Heart right ventricle (tissue), 16 donors: ENCODE data around the gene BLVRA. TPM values are rescaled to one million over a fixed set of nuclear protein-coding genes. Genes with fewer than 3 reads are reported as not detected.
"Not testable (repeated sequence)": the region's sequence is repeated elsewhere in the genome, so short reads cannot be mapped to it uniquely, and the experiment has no call there.

ENCODE experiments used
- ATAC-seq, 8 donors: fragments of 200-7000 bp; cut with Tn5 transposase; one replicate each; pipeline ENCODE4 v1.9.1; 2020; ENCODE audit warnings: mild to moderate bottlenecking in 8 of 8, moderate library complexity in 8 of 8, moderate number of reproducible peaks in 1 of 8
- DNase-seq, 2 donors: peaks; one replicate each; pipeline ENCODE4 v3.0.0-alpha.2; 2020
- H3K27ac ChIP-seq, 10 donors: fragments of 200-600 bp; sonication (generic) in 2 of 10; one replicate each; pipeline versions ENCODE4 v1.5.0 to v1.8.0; 2020 to 2022; ENCODE audit warnings: mild to moderate bottlenecking in 3 of 10
- H3K27me3 ChIP-seq, 7 donors: fragments of 200-600 bp; one replicate each; pipeline ENCODE4 v1.8.0; 2021 to 2022; ENCODE audit warnings: mild to moderate bottlenecking in 2 of 7
- H3K36me3 ChIP-seq, 9 donors: fragments of 200-600 bp; sonication (generic) in 1 of 9; one replicate each; pipeline versions ENCODE4 v1.5.0 to v1.8.0; 2020 to 2022; ENCODE audit warnings: mild to moderate bottlenecking in 2 of 9
- H3K4me1 ChIP-seq, 9 donors: fragments of 200-600 bp; sonication (generic) in 1 of 9; one replicate each; pipeline versions ENCODE4 v1.5.0 to v1.8.0; 2020 to 2022; ENCODE audit warnings: mild to moderate bottlenecking in 4 of 9
- H3K4me3 ChIP-seq, 10 donors: fragments of 200-600 bp; sonication (generic) in 2 of 10; one replicate each; pipeline versions ENCODE4 v1.5.0 to v1.8.0; 2020 to 2022; ENCODE audit warnings: mild to moderate bottlenecking in 7 of 10, moderate library complexity in 2 of 10
- H3K9me3 ChIP-seq, 11 donors: fragments of 200-600 bp in 10 of 11; sonication (generic) in 2 of 11; one replicate each; pipeline versions ENCODE4 v1.5.0 to v1.8.0; 2013 to 2022; ENCODE audit warnings: mild to moderate bottlenecking in 2 of 11, control low read depth in 1 of 11, moderate library complexity in 1 of 11
- CTCF ChIP-seq, 9 donors: fragments of 200-600 bp; sonication (generic) in 2 of 9; IDR thresholded peaks; one replicate each; pipeline versions ENCODE4 v1.5.0 to v1.8.0; 2021 to 2022; ENCODE audit warnings: antibody characterized with exemption in 9 of 9, mild to moderate bottlenecking in 5 of 9, moderate library complexity in 1 of 9
- WGBS, 2 donors: extraction: QIAGEN DNeasy Blood & Tissue Kit; methylation state at CpG; one replicate each; pipeline ENCODE4 v1.1.7; 2013; ENCODE audit warnings: inconsistent platforms in 1 of 2; 5-methylcytosine and 5-hydroxymethylcytosine counted together
- intact Hi-C, 10 donors: fragments of 100-400 bp; cut with DNase I; formaldehyde crosslinking; loops; one replicate each; pipeline versions ENCODE4 v1.11.1 to v1.14.2; 2022
- polyA plus RNA-seq, 2 donors: library from polyadenylated mRNA; stranded (reverse); fragments of 200-250 nt; gene quantifications; one replicate each; pipeline ENCODE4 v1.2.3, GENCODE V29; 2013
- total RNA-seq, 10 donors: library from RNA; stranded (reverse); fragmentation: NEBNext Ultra II Directional in 3 of 10; extraction: Animal tissue kit (Norgen Biotek cat#: 25700) in 3 of 10; gene quantifications; one replicate each; pipeline versions ENCODE4 v1.2.1 to v1.2.4, GENCODE V29; 2021 to 2023
- donor health status: Arrhythmogenic right ventricular cardiomyopathy.
- donor health status: ischemic (EF 13 %, LVEDD 7.1; RV severe dilation, severe dysfunction).
- donor health status: healthy with polysubstance abuse.
- donor health status: DM: no; HTN: yes; CAD: no.
- donor health status: DM: no; HTN: no; CAD: no.
- donor health status: ischemic (EF 25% LVEDD 6.9; RV normal size, moderate dysfunction).
- donor health status: ischemic (EF 25% LVEDD 5.7; RV mildly dilated, moderate dysfunction).
- donor health status: healthy.
- donor health status: DM: yes; HTN: yes; CAD: no.
- donor health status: Ischemic cardiomyopathy.
- donor health status: ischemic (EF 35%, LVEDD 5.7; RV mildly dilated, moderate dysfunction).
- donor health status: nonischemic (EF 11% LVEDD 7.7; RV severe dilation, severe dysfunction).
- donor health status: DM: yes; HTN: yes; CAD: no.
- donor health status: PGD.
- donor health status: ischemic (EF 29% LVEDD 5.4; RV normal size, mild dysfunction).
- donor health status: nonischemic (EF 23%, LVEDD 6.1; RV moderate dilation, normal function).

Gene BLVRA
- total and polyA plus RNA-seq, 12 donors: 39.4 to 68.9 (median 46.1) TPM

DNA sequence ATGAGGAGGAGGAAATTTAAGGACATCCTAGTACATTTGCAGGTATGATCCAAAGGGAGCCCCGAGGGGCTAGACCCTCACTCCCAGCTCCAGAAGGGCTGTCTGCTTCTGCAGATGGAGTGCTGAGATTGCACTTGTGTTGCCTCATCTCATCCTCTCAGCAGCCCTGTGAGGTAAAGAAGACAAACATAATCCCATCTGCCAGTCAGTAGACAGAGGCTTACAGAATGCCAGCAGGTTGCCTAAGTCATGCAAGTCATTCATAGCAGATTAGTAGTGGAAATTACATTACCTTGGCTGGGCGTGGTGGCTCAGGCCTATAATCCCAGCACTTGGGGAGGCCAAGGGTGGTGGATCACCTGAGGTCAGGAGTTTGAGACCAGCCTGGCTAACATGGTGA lies 45.4 kb downstream of the BLVRA start:
- DNase-seq: no peak
- WGBS, 2 donors: 85 to 86% methylated on average over 2 of the region's 2 CpGs
- no peak for TF ChIP-seq CTCF (IDR thresholded peaks at IDR 0.05)

DNA sequence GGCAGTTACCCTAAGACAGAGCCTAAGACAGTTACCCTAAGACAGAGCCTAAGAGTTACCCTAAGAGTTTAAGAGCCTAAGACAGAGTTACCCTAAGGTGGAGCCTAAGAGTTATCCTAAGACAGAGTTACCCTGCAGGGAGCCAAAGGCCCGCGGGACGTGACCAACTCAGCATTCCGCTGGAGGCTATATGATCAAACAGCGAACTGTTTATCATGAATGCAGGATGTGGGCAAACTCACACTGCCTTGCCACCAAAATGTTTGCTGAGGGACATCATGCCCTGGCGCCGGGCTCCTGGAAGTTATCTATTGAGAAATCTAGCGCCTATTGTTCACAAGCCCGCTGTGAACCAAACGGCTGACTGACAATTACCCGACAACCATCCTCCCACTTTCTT lies 49.9 kb downstream of the BLVRA start:
- no peak for TF ChIP-seq CTCF (IDR thresholded peaks at IDR 0.05)
- no peak overlapping the region for H3K4me3 ChIP-seq
- H3K27me3 ChIP-seq: peaks cover 0 to 3% (median 0%) of the 10 kb centered on the region in 7 donors
- peaks cover 0 to 58% (median 16%) of the 10 kb centered on the region in 9 donors for H3K36me3 ChIP-seq
- no peaks in the 10 kb centered on the region for H3K4me1 ChIP-seq
- H3K9me3 ChIP-seq: no peaks in the 10 kb centered on the region
- 80 to 84% methylated on average over 11 of the region's 11 CpGs for WGBS, 2 donors
- H3K27ac ChIP-seq: no peak overlapping the region
- intact Hi-C loops: no loop called here
- no peak for DNase-seq
- ATAC-seq: no peak

More for the DNA sequence above, 45.4 kb downstream of the BLVRA start:
- H3K9me3 ChIP-seq: no peaks in the 10 kb centered on the region
- no peak for ATAC-seq
- H3K4me3 ChIP-seq: no peak overlapping the region
- peaks cover 0 to 98% (median 20%) of the 10 kb centered on the region in 9 donors for H3K36me3 ChIP-seq
- no peaks in the 10 kb centered on the region for H3K27me3 ChIP-seq
- no peak overlapping the region for H3K27ac ChIP-seq
- intact Hi-C loops: no loop called here
- no peaks in the 10 kb centered on the region for H3K4me1 ChIP-seq

DNA sequence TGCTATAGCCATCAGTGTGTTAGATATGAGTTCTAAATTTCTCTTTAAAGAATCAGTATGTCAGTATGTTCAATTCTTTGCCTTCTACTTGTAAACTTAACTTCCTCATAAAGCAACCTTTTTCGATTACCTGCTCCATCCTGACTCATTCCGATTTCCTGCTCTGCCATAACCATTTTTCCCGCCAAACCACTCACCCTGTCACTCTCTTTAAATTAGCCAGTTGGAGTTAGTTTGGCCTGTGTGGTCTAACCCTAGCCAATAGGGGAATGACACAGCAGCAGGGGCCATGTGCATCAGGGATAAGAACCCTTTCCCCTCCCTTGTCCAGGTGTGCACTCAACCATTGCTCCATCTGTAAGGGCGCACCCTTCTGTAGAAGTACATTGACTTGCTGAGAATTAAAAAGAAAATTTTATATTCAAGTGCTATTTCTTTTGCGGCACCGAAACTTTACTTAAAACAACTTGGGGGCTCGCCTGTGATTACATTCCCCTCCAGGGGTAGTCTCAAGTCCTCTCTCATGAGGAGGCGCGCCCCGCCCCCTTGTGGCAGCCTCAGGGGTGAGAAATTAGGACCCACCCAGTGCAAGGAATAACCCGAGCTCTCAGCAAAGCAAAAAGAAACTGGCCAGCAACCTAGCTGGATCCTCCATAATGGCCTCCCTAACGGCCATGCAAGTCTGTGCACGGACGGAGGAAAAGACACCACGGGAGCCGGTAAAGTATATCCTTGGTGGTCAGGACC lies 51.9 kb downstream of the BLVRA start:
- peak in 1 of 2 donors; percentile 31 for DNase-seq
- ATAC-seq, H3K4me3 ChIP-seq, intact Hi-C loops, H3K4me1 ChIP-seq, H3K27ac ChIP-seq, H3K9me3 ChIP-seq: not testable (repeated sequence)
- peaks cover 0 to 22% (median 8%) of the 10 kb centered on the region in 7 donors for H3K27me3 ChIP-seq
- 85 to 87% methylated on average over 16 of the region's 16 CpGs for WGBS, 2 donors
- peak in 7 of 9 donors; percentile 18 to 45 (median 35) for TF ChIP-seq CTCF (IDR thresholded peaks at IDR 0.05)
- peaks cover 0 to 38% (median 4%) of the 10 kb centered on the region in 9 donors for H3K36me3 ChIP-seq

- ATAC-seq: no peak
- TF ChIP-seq CTCF (IDR thresholded peaks at IDR 0.05): no peak
- Histone ChIP-seq H3K27ac (no peak overlapping the region), H3K4me1 (no peaks in the 10 kb centered on the region), H3K9me3 (no peaks in the 10 kb centered on the region), H3K4me3 (no peak overlapping the region), H3K27me3 (peaks cover 0 to 26% (median 8%) of the 10 kb centered on the region in 7 donors), H3K36me3 (no peaks in the 10 kb centered on the region)
- 50 to 66% methylated on average over 3 of the region's 3 CpGs for WGBS, 2 donors
- no peak for DNase-seq
- intact Hi-C loops: no loop called here
These were observed 56.9 kb downstream of the BLVRA start for GRCh38 chr7:43815373-43815772.

DNA sequence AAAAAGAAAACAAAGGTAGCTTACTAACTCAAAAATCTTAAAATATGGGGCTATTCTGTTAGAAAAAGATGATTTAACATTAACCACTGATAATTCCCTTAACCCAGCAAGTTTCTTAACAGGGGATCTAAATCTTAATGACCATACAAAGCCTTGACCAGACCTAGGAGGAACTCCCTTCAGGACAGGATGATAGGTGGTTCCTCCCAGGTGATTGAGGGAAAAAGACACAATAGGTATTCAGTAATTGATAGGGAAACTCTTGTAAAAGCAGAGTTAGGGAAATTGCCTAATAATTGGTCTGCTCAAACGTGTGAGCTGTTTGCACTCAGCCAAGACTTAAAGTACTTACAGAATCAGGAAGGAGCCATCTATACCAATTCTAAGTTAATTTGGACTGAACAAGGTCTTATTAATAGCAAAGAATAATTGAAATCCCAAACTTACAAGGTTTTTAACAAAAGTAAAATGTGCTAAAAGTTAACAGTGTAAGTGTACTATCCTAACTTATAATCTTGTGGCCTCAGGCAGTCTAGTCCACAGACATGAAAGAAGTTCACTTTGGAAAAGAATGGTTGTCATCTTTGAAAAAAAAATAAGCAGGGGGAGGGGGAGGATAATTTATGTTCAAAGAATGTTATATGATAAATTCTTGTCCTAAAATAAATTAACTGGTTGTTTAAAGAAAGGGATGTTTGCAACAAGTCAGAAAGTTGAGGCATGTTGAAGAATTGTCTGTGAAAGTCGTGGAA lies 57.7 kb downstream of the BLVRA start:
- intact Hi-C loops, DNase-seq, H3K36me3 ChIP-seq, H3K4me3 ChIP-seq, H3K4me1 ChIP-seq, ATAC-seq, H3K9me3 ChIP-seq, H3K27ac ChIP-seq: not testable (repeated sequence)
- 72 to 73% methylated on average over 2 of the region's 2 CpGs for WGBS, 2 donors
- peaks cover 0 to 26% (median 8%) of the 10 kb centered on the region in 7 donors for H3K27me3 ChIP-seq

DNA sequence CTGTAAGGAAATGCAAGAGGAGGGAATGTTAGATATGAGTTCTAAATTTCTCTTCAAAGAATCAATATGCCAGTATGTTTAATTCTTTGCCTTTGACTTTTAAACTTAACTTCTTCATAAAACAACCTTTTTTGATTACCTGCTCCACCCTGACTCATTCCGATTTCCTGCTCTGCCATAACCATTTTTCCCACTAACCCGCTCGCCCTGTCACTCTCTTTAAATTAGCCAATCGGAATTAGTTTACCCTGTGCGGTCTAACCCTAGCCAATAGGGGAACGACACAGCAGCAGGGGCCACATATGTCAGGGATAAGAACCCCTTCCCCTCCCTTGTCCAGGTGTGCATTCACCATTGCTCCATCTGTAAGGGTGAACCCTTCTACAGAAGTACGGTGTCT lies 64.9 kb downstream of the BLVRA start:
- intact Hi-C loops: loop anchor here in 1 of 10 donors (10.0 kb wide), 1 partner anchor 889 kb away; the partner anchor contains the start of genes MRPL32 and PSMA2
- ATAC-seq, DNase-seq, H3K4me1 ChIP-seq, H3K4me3 ChIP-seq, H3K9me3 ChIP-seq, H3K36me3 ChIP-seq, H3K27ac ChIP-seq: not testable (repeated sequence)
- peaks cover 0 to 18% (median 7%) of the 10 kb centered on the region in 7 donors for H3K27me3 ChIP-seq
- WGBS, 2 donors: 91 to 97% methylated on average over 7 of the region's 7 CpGs
